A549 (cell line): ENCODE data around the gene SLAMF1. TPM values are rescaled to one million over a fixed set of nuclear protein-coding genes. Genes with fewer than 3 reads are reported as not detected.

Source experiments
- ATAC-seq, 2 experiments: fragments of 200-7000 bp in 1 of 2; fragments of >200 bp in 1 of 2; cut with Nextera tagmentation in 1 of 2; cut with Tn5 transposase in 1 of 2; 3 replicates each; pipeline versions ENCODE4 v1.8.0 to v1.9.1; 2018 to 2020; ENCODE audit warnings: mild to moderate bottlenecking in 1 of 2, moderate library complexity in 1 of 2
- CTCF ChIA-PET: fragments of 300-600 bp; sonication (Branson Sonifier 250); formaldehyde crosslinking; extraction: SDS; loops from one replicate; lab custom pipeline; 2021; ENCODE audit warnings: antibody characterized with exemption, inconsistent platforms; lab: Yijun Ruan, JAX
- POLR2A ChIA-PET: fragments of 350-600 bp; formaldehyde crosslinking; extraction: SDS; loops from one replicate; lab custom pipeline; 2021; ENCODE audit warnings: antibody characterized with exemption, inconsistent platforms; lab: Yijun Ruan, JAX
- DNase-seq, 2 experiments: peaks; one replicate each; pipeline versions ENCODE4 v3.0.0 to v3.0.0-alpha.2; 2011 to 2016; ENCODE audit warnings: low read depth in 1 of 2, low spot score in 1 of 2
- FAIRE-seq: peaks from 2 replicates; lab custom pipeline; 2011; peaks lifted over from hg19 to GRCh38; lab: Jason Lieb, UNC
- H3K27ac ChIP-seq, 2 experiments: fragments of >200 bp; sonication (Bioruptor Twin); formaldehyde crosslinking; 3 replicates each; pipeline ENCODE4 v1.5.1; 2016 to 2017
- H3K4me1 ChIP-seq: fragments of >200 bp; sonication (Bioruptor Twin); formaldehyde crosslinking; 3 replicates; pipeline ENCODE4 v1.6.1; 2016
- H3K4me2 ChIP-seq: fragments of >200 bp; sonication (Bioruptor Twin); formaldehyde crosslinking; 3 replicates; pipeline ENCODE4 v1.6.1; 2016
- H3K4me3 ChIP-seq: fragments of >200 bp; sonication (Bioruptor Twin); formaldehyde crosslinking; 3 replicates; pipeline ENCODE4 v1.5.1; 2016
- H3K9me3 ChIP-seq: fragments of >200 bp; sonication (Bioruptor Twin); formaldehyde crosslinking; 3 replicates; pipeline ENCODE4 v1.6.1; 2016
- CEBPB ChIP-seq, 2 experiments: fragments of >200 bp in 1 of 2; sonication (Bioruptor Twin) in 1 of 2; formaldehyde crosslinking in 1 of 2; IDR thresholded peaks; 2 replicates each; pipeline ENCODE4 v1.6.1; 2012 to 2016
- CTCF ChIP-seq: fragments of >200 bp; sonication (Bioruptor Twin); formaldehyde crosslinking; IDR thresholded peaks from 3 replicates; pipeline ENCODE4 v1.5.1; 2016
- EHF ChIP-seq: fragments of 250-450 bp; sonication (Bioruptor Pico); IDR thresholded peaks from 2 replicates; pipeline ENCODE4 v1.5.0; 2020; ENCODE audit warnings: mild to moderate bottlenecking
- ELK1 ChIP-seq: fragments of 150-350 bp; IDR thresholded peaks from 2 replicates; pipeline ENCODE4 v1.6.1; 2014; ENCODE audit warnings: low read depth, mild to moderate bottlenecking, low read length
- FOSB ChIP-seq: fragments of 250-450 bp; sonication (Bioruptor Pico); IDR thresholded peaks from 2 replicates; pipeline ENCODE4 v1.5.0; 2020; ENCODE audit warnings: mild to moderate bottlenecking, moderate library complexity
- FOSL2 ChIP-seq, 2 experiments: fragments of 450-650 bp in 1 of 2; fragments of >200 bp in 1 of 2; sonication (Bioruptor Twin) in 1 of 2; formaldehyde crosslinking; IDR thresholded peaks; 2 replicates each; pipeline versions ENCODE4 v1.5.0 to v1.6.1; 2016 to 2020; ENCODE audit warnings: mild to moderate bottlenecking in 1 of 2, moderate library complexity in 1 of 2
- FOXS1 ChIP-seq: fragments of 250-450 bp; sonication (Bioruptor Pico); IDR thresholded peaks from 2 replicates; pipeline ENCODE4 v1.5.0; 2020; ENCODE audit warnings: mild to moderate bottlenecking, moderate library complexity
- GATA3 ChIP-seq: IDR thresholded peaks from 2 replicates; pipeline ENCODE4 v1.6.1; 2012; ENCODE audit warnings: borderline replicate concordance
- HES2 ChIP-seq: fragments of >200 bp; sonication (Bioruptor Twin); formaldehyde crosslinking; IDR thresholded peaks from 2 replicates; pipeline ENCODE4 v1.6.1; 2016
- HEYL ChIP-seq: fragments of 250-450 bp; sonication (Bioruptor Pico); IDR thresholded peaks from 2 replicates; pipeline ENCODE4 v1.8.0; 2021; ENCODE audit warnings: mild to moderate bottlenecking, moderate library complexity
- HOXA7 ChIP-seq: fragments of 250-450 bp; sonication (Bioruptor Pico); IDR thresholded peaks from 2 replicates; pipeline ENCODE4 v1.5.0; 2020; ENCODE audit warnings: mild to moderate bottlenecking, moderate library complexity
- HOXB13 ChIP-seq: fragments of 250-450 bp; sonication (Bioruptor Pico); IDR thresholded peaks from 2 replicates; pipeline ENCODE4 v1.5.0; 2020; ENCODE audit warnings: low read depth, mild to moderate bottlenecking, moderate library complexity
- HOXB5 ChIP-seq: fragments of 250-450 bp; sonication (Bioruptor Pico); IDR thresholded peaks from 2 replicates; pipeline ENCODE4 v1.5.0; 2020; ENCODE audit warnings: mild to moderate bottlenecking, moderate library complexity
- JUNB ChIP-seq: fragments of >200 bp; sonication (Bioruptor Twin); formaldehyde crosslinking; IDR thresholded peaks from 2 replicates; pipeline ENCODE4 v1.6.1; 2016
- KDM1A ChIP-seq: fragments of 200-600 bp; sonication (generic); IDR thresholded peaks from 2 replicates; pipeline ENCODE4 v1.6.1; 2016; ENCODE audit warnings: low read depth, mild to moderate bottlenecking
- MAX ChIP-seq: IDR thresholded peaks from 2 replicates; pipeline ENCODE4 v1.6.1; 2012
- MAZ ChIP-seq: fragments of 150-350 bp; IDR thresholded peaks from 2 replicates; pipeline ENCODE4 v1.6.1; 2014; ENCODE audit warnings: antibody characterized with exemption, low read depth, low read length, borderline replicate concordance
- NPAS2 ChIP-seq: fragments of 250-450 bp; sonication (Bioruptor Pico); IDR thresholded peaks from 2 replicates; pipeline ENCODE4 v1.8.0; 2022; ENCODE audit warnings: mild to moderate bottlenecking, moderate library complexity, borderline replicate concordance
- NR3C1 ChIP-seq: fragments of >200 bp; sonication (Bioruptor Twin); formaldehyde crosslinking; IDR thresholded peaks from 3 replicates; pipeline ENCODE4 v1.6.1; 2017
- PHF8 ChIP-seq: fragments of 200-600 bp; sonication (generic); IDR thresholded peaks from 2 replicates; pipeline ENCODE4 v1.6.1; 2016; ENCODE audit warnings: low read depth, mild to moderate bottlenecking, antibody characterized with exemption, moderate library complexity, borderline replicate concordance
- POLR2A ChIP-seq: IDR thresholded peaks from 2 replicates; pipeline ENCODE4 v1.6.1; 2012; ENCODE audit warnings: mild to moderate bottlenecking, low read length
- RARB ChIP-seq: fragments of 250-450 bp; sonication (Bioruptor Pico); IDR thresholded peaks from 2 replicates; pipeline ENCODE4 v1.8.0; 2021; ENCODE audit warnings: mild to moderate bottlenecking, moderate library complexity
- REST ChIP-seq: fragments of 200-600 bp; sonication (generic); IDR thresholded peaks from 2 replicates; pipeline ENCODE4 v1.6.1; 2016; ENCODE audit warnings: antibody characterized with exemption, mild to moderate bottlenecking, moderate library complexity
- RFX5 ChIP-seq: fragments of 450-650 bp; IDR thresholded peaks from 2 replicates; pipeline ENCODE4 v1.7.1; 2014; ENCODE audit warnings: antibody characterized with exemption, mild to moderate bottlenecking, moderate library complexity
- ZNF302 ChIP-seq: fragments of 250-450 bp; sonication (Bioruptor Pico); IDR thresholded peaks from 2 replicates; pipeline ENCODE4 v1.9.0; 2021; ENCODE audit warnings: inconsistent platforms, mild to moderate bottlenecking, moderate library complexity
- ZSCAN20 ChIP-seq: fragments of 250-450 bp; sonication (Bioruptor Pico); IDR thresholded peaks from 2 replicates; pipeline ENCODE4 v1.8.0; 2022; ENCODE audit warnings: mild to moderate bottlenecking, moderate library complexity
- WGBS: methylation state at CpG from one replicate; pipeline ENCODE4 v1.1.6; 2017; ENCODE audit errors: missing lambda C conversion rate; 5-methylcytosine and 5-hydroxymethylcytosine counted together
- polyA plus RNA-seq, 4 experiments: library from polyadenylated mRNA; depleted of rRNA in 3 of 4; stranded (reverse); fragments of >200 nt; fragmentation: RNase III in 1 of 4; extraction: RNeasy Plus Mini Kit Qiagen cat#74134 plus additional on column Dnase treatment in 1 of 4; gene quantifications; 2 replicates in 3 of 4; 3 replicates in 1 of 4; pipeline ENCODE4 v1.2.3, GENCODE V29; 2011 to 2017

Gene SLAMF1
- polyA plus RNA-seq, 2 of the 4 experiments (the other 2 are of a cell fraction), result not detected

GRCh38 chr1:160680399-160680798 is 33.6 kb upstream of the SLAMF1 start:
- Histone ChIP-seq H3K9me3 (no peaks in the 10 kb centered on the region), H3K4me1 (no peaks in the 10 kb centered on the region), H3K4me2 (no peak overlapping the region), H3K4me3 (no peak overlapping the region), H3K27ac (no peak overlapping the region)
- CTCF ChIA-PET, result interaction anchor here (0.5 to 2.3 kb wide), 11 partner anchors 8 to 364 kb away, joined by 3 to 13 read pairs (median 6); partner anchors contain the start of gene ITLN2
- FAIRE-seq (no peak), ATAC-seq (no peak), DNase-seq (no peak)
- POLR2A ChIA-PET, result no interaction called here
- TF ChIP-seq KDM1A (no peak), ZSCAN20 (CRISPR knock-in tag) (no peak), FOSL2 (IDR thresholded peaks at IDR 0.05) (no peak), FOSL2 (CRISPR knock-in tag; IDR thresholded peaks at IDR 0.05) (no peak), HEYL (CRISPR knock-in tag) (no peak), JUNB (no peak), CTCF (no peak), HOXB5 (no peak), RARB (CRISPR knock-in tag) (no peak), HOXB13 (CRISPR knock-in tag) (no peak), PHF8 (no peak), NR3C1 (no peak), MAX (no peak), NPAS2 (no peak)
- 72% methylated on average over 8 of the region's 8 CpGs for WGBS

- WGBS, result 51% methylated on average over 3 of the region's 3 CpGs
- H3K9me3 ChIP-seq, result no peaks in the 10 kb centered on the region
- no peak overlapping the region for H3K4me3 ChIP-seq
- DNase-seq (no peak), ATAC-seq (no peak), FAIRE-seq (no peak)
- TF ChIP-seq FOXS1 (CRISPR knock-in tag) (no peak), RFX5 (no peak), HOXA7 (CRISPR knock-in tag) (no peak), NR3C1 (no peak), HES2 (no peak), GATA3 (no peak), EHF (no peak), ZNF302 (CRISPR knock-in tag) (no peak), FOSB (no peak), HOXB13 (CRISPR knock-in tag) (no peak), CEBPB (IDR thresholded peaks at IDR 0.05) (no peak), ELK1 (no peak), POLR2A (no peak), MAZ (no peak), RARB (CRISPR knock-in tag) (no peak), REST (no peak)
- H3K4me1 ChIP-seq, result no peaks in the 10 kb centered on the region
- no peak overlapping the region for H3K27ac ChIP-seq
- ChIA-PET CTCF (interaction anchor here (0.5 to 2.3 kb wide), 8 partner anchors 8 to 418 kb away, joined by 3 to 13 read pairs (median 6); partner anchors contain the start of gene ITLN2), POLR2A (no interaction called here)
- no peak overlapping the region for H3K4me2 ChIP-seq
Observed at GRCh38 chr1:160679893-160680292, 33.0 kb upstream of the SLAMF1 start.
